Endothelial cell of umbilical vein (primary cell): ENCODE measurements around the gene HEATR5A. TPM values are rescaled to one million over a fixed set of nuclear protein-coding genes. Genes with fewer than 3 reads are reported as not detected.

Experiments
- BruUV-seq: library from RNA; stranded (reverse); fragments of 400-500 nt; replicated peaks from 2 replicates; lab custom pipeline; 2021; lab: Mats Ljungman, UMichigan
- CTCF ChIA-PET: fragments of 300-600, 350-600 bp; sonication (Branson Sonifier 250); formaldehyde crosslinking; loops from one replicate; lab custom pipeline; 2021; ENCODE audit warnings: antibody characterized with exemption, inconsistent platforms; lab: Charles Lee
- POLR2A ChIA-PET: fragments of 300-600, 350-600 bp; sonication (Branson Sonifier 250); formaldehyde crosslinking; loops from one replicate; lab custom pipeline; 2021; ENCODE audit warnings: antibody characterized with exemption, inconsistent platforms; lab: Charles Lee
- DNase-seq: peaks from one replicate; pipeline ENCODE4 v3.0.0-alpha.2; 2011; ENCODE audit warnings: low read depth, low spot score
- FAIRE-seq: peaks from 2 replicates; lab custom pipeline; 2011; peaks lifted over from hg19 to GRCh38; lab: Jason Lieb, UNC
- H2AFZ ChIP-seq: 2 replicates; pipeline ENCODE4 v1.6.0; 2012; ENCODE audit warnings: low read depth, low read length, control low read depth, inconsistent platforms
- H3K27ac ChIP-seq: 2 replicates; pipeline ENCODE4 v1.5.1; 2011; ENCODE audit warnings: low read depth, mild to moderate bottlenecking, control low read depth, low read length, moderate library complexity; ENCODE audit not compliant: insufficient read depth
- H3K27me3 ChIP-seq, 2 experiments: 2 replicates each; pipeline versions ENCODE4 v1.6.0 to v1.6.1; 2011; ENCODE audit warnings: low read length in 2 of 2, mixed read lengths in 1 of 2; ENCODE audit not compliant: control insufficient read depth in 2 of 2, insufficient read depth in 2 of 2
- H3K36me3 ChIP-seq, 2 experiments: 2 replicates in 1 of 2; 3 replicates in 1 of 2; pipeline ENCODE4 v1.5.1; 2011; ENCODE audit warnings: low read length in 2 of 2, mild to moderate bottlenecking in 1 of 2, moderate library complexity in 1 of 2; ENCODE audit not compliant: control insufficient read depth in 2 of 2, insufficient read depth in 2 of 2; ENCODE audit errors: extremely low read depth in 1 of 2
- H3K4me1 ChIP-seq: 3 replicates; pipeline ENCODE4 v1.5.1; 2011; ENCODE audit warnings: mild to moderate bottlenecking, low read length; ENCODE audit not compliant: control insufficient read depth, insufficient read depth; ENCODE audit errors: extremely low read depth
- H3K4me2 ChIP-seq: 2 replicates; pipeline ENCODE4 v1.6.1; 2011; ENCODE audit warnings: low read length, control low read depth, mixed read lengths; ENCODE audit not compliant: insufficient read depth
- H3K4me3 ChIP-seq, 3 experiments: fragments of 200-600 bp in 1 of 3; sonication (generic), shearing (Covaris generic) in 1 of 3; replicated peaks in 1 of 3; 2 replicates each; pipeline ENCODE4 v1.5.1; 2011 to 2016; ENCODE audit warnings: control low read depth in 3 of 3, low read length in 3 of 3, mild to moderate bottlenecking in 2 of 3, inconsistent platforms in 1 of 3, low read depth in 1 of 3, moderate library complexity in 1 of 3; ENCODE audit not compliant: insufficient read depth in 1 of 3
- H3K79me2 ChIP-seq: 2 replicates; pipeline ENCODE4 v1.6.0; 2012; ENCODE audit warnings: low read length, inconsistent platforms; ENCODE audit not compliant: control insufficient read depth, insufficient read depth
- H3K9ac ChIP-seq: replicated peaks from 2 replicates; pipeline ENCODE3; 2011; ENCODE audit warnings: low read length, control low read depth; ENCODE audit not compliant: insufficient read depth; ENCODE audit errors: extremely low read depth
- H3K9me1 ChIP-seq: replicated peaks from 3 replicates; pipeline ENCODE4 v1.6.0; 2011; ENCODE audit warnings: mild to moderate bottlenecking, low read length; ENCODE audit not compliant: control insufficient read depth, insufficient read depth; ENCODE audit errors: extremely low read depth
- H3K9me3 ChIP-seq: replicated peaks from 2 replicates; pipeline ENCODE4 v1.5.1; 2012; ENCODE audit warnings: low read length, inconsistent platforms; ENCODE audit not compliant: control insufficient read depth, insufficient read depth
- H4K20me1 ChIP-seq: replicated peaks from 2 replicates; pipeline ENCODE3; 2011; ENCODE audit warnings: mild to moderate bottlenecking, low read length; ENCODE audit not compliant: control insufficient read depth, insufficient read depth; ENCODE audit errors: extremely low read depth
- CTCF ChIP-seq, 2 donors: IDR thresholded peaks; 1 replicate in 1 of 2; 2 replicates in 1 of 2; pipeline ENCODE4 v1.5.1; 2011; ENCODE audit warnings: low read length in 2 of 2, mild to moderate bottlenecking in 2 of 2, moderate library complexity in 2 of 2, control low read depth in 1 of 2, inconsistent platforms in 1 of 2, low read depth in 1 of 2; ENCODE audit not compliant: insufficient read depth in 1 of 2; ENCODE audit errors: extremely low read depth in 1 of 2
- EZH2 ChIP-seq: IDR thresholded peaks from 2 replicates; pipeline ENCODE4 v1.6.1; 2012; ENCODE audit warnings: borderline replicate concordance, low read depth, mild to moderate bottlenecking, moderate library complexity, low read length, inconsistent platforms; ENCODE audit not compliant: severe bottlenecking
- FOS ChIP-seq: IDR thresholded peaks from 2 replicates; pipeline ENCODE4 v1.6.1; 2011; ENCODE audit warnings: mild to moderate bottlenecking, low read length, moderate library complexity, borderline replicate concordance; ENCODE audit not compliant: insufficient read depth
- GATA2 ChIP-seq: IDR thresholded peaks from 2 replicates; pipeline ENCODE4 v1.7.0; 2011; ENCODE audit warnings: low read depth, mild to moderate bottlenecking, moderate library complexity, mixed read lengths, low read length; ENCODE audit not compliant: insufficient read length, insufficient read depth
- JUN ChIP-seq: IDR thresholded peaks from 2 replicates; pipeline ENCODE4 v1.6.1; 2011; ENCODE audit warnings: borderline replicate concordance, low read depth; ENCODE audit not compliant: insufficient read length, insufficient read depth
- MAX ChIP-seq: IDR thresholded peaks from 2 replicates; pipeline ENCODE4 v1.6.1; 2011; ENCODE audit not compliant: insufficient read depth, insufficient read length
- MYC ChIP-seq: IDR thresholded peaks from one replicate; pipeline ENCODE4 v1.6.1; 2011; ENCODE audit warnings: mild to moderate bottlenecking, low read depth, low read length
- POLR2A ChIP-seq: IDR thresholded peaks from 2 replicates; pipeline ENCODE4 v1.6.1; 2012; ENCODE audit warnings: low read depth, mild to moderate bottlenecking, control low read depth, low read length
- POLR2AphosphoS5 ChIP-seq: IDR thresholded peaks from 2 replicates; pipeline ENCODE4 v1.6.1; 2012; ENCODE audit warnings: low read depth, mild to moderate bottlenecking, control low read depth, low read length, moderate library complexity; ENCODE audit not compliant: insufficient read depth
- dilution Hi-C: fragments of 300-500 bp; cut with MboI; formaldehyde crosslinking; loops from one replicate; pipeline ENCODE4 v1.15.0; 2019; ENCODE audit warnings: low sequenced_read_pairs; ENCODE audit not compliant: extremely low pct_ligation_motif_present
- intact Hi-C: fragments of 100-400 bp; cut with micrococcal nuclease; formaldehyde crosslinking; loops from one replicate; pipeline ENCODE4 v1.10.0; 2022
- polyA plus RNA-seq, 4 experiments: library from polyadenylated mRNA; depleted of rRNA in 3 of 4; stranded (reverse) in 3 of 4; unstranded in 1 of 4; fragments of >200 nt; gene quantifications; 2 replicates each; pipeline versions ENCODE4 v1.2.1 to v1.2.3, GENCODE V29; 2011 to 2012; ENCODE audit warnings: missing spikeins in 1 of 4
- total RNA-seq: library from RNA; stranded (reverse); gene quantifications from 2 replicates; pipeline ENCODE4 v1.2.3, GENCODE V29; 2021

Gene HEATR5A
- total and polyA plus RNA-seq, 2 donors (not counting 3 experiments of a cell fraction or from before 2014, with no cell fraction given): 12.6 to 45.3 TPM

GRCh38 chr14:31426663-31427062 is 6.3 kb upstream of the HEATR5A start:
- ChIA-PET CTCF (interaction anchor here (0.9 to 1.4 kb wide), 3 partner anchors 9 to 25 kb away, joined by 3 read pairs; no protein-coding TSS in a partner anchor), POLR2A (no interaction called here)
- no peaks in the 10 kb centered on the region for H3K9me3 ChIP-seq
- dilution Hi-C loops: no loop called here
- no peaks in the 10 kb centered on the region for H4K20me1 ChIP-seq
- H3K4me3 ChIP-seq: no peak overlapping the region
- no peak for DNase-seq
- no peak overlapping the region for H2AFZ ChIP-seq
- H3K9me1 ChIP-seq: no peaks in the 10 kb centered on the region
- no peak for TF ChIP-seq FOS
- no peak for TF ChIP-seq MAX
- no peak for TF ChIP-seq JUN
- no peak for TF ChIP-seq CTCF (IDR thresholded peaks at IDR 0.05; ENCODE audit: extremely low read depth in 1 of 2, insufficient read depth in 1 of 2, low read depth in 1 of 2, low read length in 2 of 2)
- TF ChIP-seq POLR2A: no peak
- TF ChIP-seq MYC: no peak
- TF ChIP-seq EZH2: no peak
- TF ChIP-seq POLR2AphosphoS5: no peak
- no peak for TF ChIP-seq GATA2
- no TSS peak for BruUV-seq
- no peak for FAIRE-seq
- H3K4me2 ChIP-seq: no peak overlapping the region
- no peak overlapping the region for H3K27ac ChIP-seq
- H3K4me1 ChIP-seq: no peaks in the 10 kb centered on the region
- H3K27me3 ChIP-seq: no peaks in the 10 kb centered on the region
- H3K9ac ChIP-seq: no peak overlapping the region
- H3K36me3 ChIP-seq: no peaks in the 10 kb centered on the region
- no peaks in the 10 kb centered on the region for H3K79me2 ChIP-seq
- intact Hi-C loops: no loop called here
